K562 (cell line): ENCODE measurements around the gene TCF3. TPM values are rescaled to one million over a fixed set of nuclear protein-coding genes. Genes with fewer than 3 reads are reported as not detected.
A peak's percentile ranks its signal among the peaks of the same experiment; 100 is the strongest.

Experiments used
- ADNP ChIP-seq: fragments of 200-800 bp; sonication (Bioruptor generic); IDR thresholded peaks from 2 replicates; pipeline ENCODE4 v1.6.1; 2016; ENCODE audit warnings: missing genetic modification characterization, missing compliant biosample characterization
- ARID1B ChIP-seq: fragments of 450-650 bp; IDR thresholded peaks from 2 replicates; pipeline ENCODE4 v1.6.1; 2016; ENCODE audit warnings: antibody characterized with exemption, mild to moderate bottlenecking, inconsistent platforms
- BDP1 ChIP-seq: IDR thresholded peaks from 3 replicates; pipeline ENCODE4 v1.6.1; 2011; ENCODE audit not compliant: insufficient read length, insufficient read depth
- CBFA2T3 ChIP-seq: fragments of 450-650 bp; IDR thresholded peaks from 2 replicates; pipeline ENCODE4 v1.6.1; 2017
- CCAR2 ChIP-seq: fragments of 200-400 bp; formaldehyde crosslinking; IDR thresholded peaks from 2 replicates; pipeline ENCODE4 v1.6.1; 2017; ENCODE audit warnings: mild to moderate bottlenecking, low read depth, low read length
- CEBPB ChIP-seq: fragments of 450-650 bp; IDR thresholded peaks from 2 replicates; pipeline ENCODE4 v1.6.1; 2016; ENCODE audit warnings: missing genetic modification characterization, missing compliant biosample characterization
- CHD2 ChIP-seq: IDR thresholded peaks from 2 replicates; pipeline ENCODE4 v1.6.1; 2011; ENCODE audit warnings: low read depth, low read length
- CSDE1 ChIP-seq, 2 experiments: fragments of 450-650 bp; IDR thresholded peaks; 2 replicates each; pipeline ENCODE4 v1.6.1; 2016; ENCODE audit warnings: mild to moderate bottlenecking in 1 of 2
- ELK1 ChIP-seq: sonication (generic); formaldehyde crosslinking; IDR thresholded peaks from 2 replicates; pipeline ENCODE4 v1.8.1; 2022; ENCODE audit warnings: missing genetic modification reagents
- IFI16 ChIP-seq: fragments of 250-450 bp; sonication (Bioruptor Pico); IDR thresholded peaks from 2 replicates; pipeline ENCODE4 v2.1.2; 2022; ENCODE audit warnings: mild to moderate bottlenecking, inconsistent platforms
- KLF1 ChIP-seq: fragments of 450-650 bp; IDR thresholded peaks from 2 replicates; pipeline ENCODE4 v1.6.1; 2016; ENCODE audit warnings: missing genetic modification characterization, missing compliant biosample characterization
- MTA1 ChIP-seq: fragments of 450-650 bp; IDR thresholded peaks from 2 replicates; pipeline ENCODE4 v1.6.1; 2017; ENCODE audit warnings: borderline replicate concordance
- NFE2 ChIP-seq: IDR thresholded peaks from 2 replicates; pipeline ENCODE4 v1.6.1; 2014; ENCODE audit warnings: antibody characterized with exemption, low read depth
- NRF1 ChIP-seq, 2 experiments: fragments of 450-650 bp; IDR thresholded peaks in 1 of 2; conservative IDR thresholded peaks in 1 of 2; 2 replicates each; pipeline ENCODE4 v1.6.1; 2014; ENCODE audit warnings: mild to moderate bottlenecking in 2 of 2
- PCBP2 ChIP-seq: fragments of 200-400 bp; formaldehyde crosslinking; IDR thresholded peaks from 2 replicates; pipeline ENCODE4 v1.6.1; 2018; ENCODE audit warnings: low read length, low read depth, mild to moderate bottlenecking, moderate library complexity; ENCODE audit not compliant: poor library complexity, severe bottlenecking
- POLR2AphosphoS5 ChIP-seq: IDR thresholded peaks from 2 replicates; pipeline ENCODE4 v1.6.1; 2011; ENCODE audit warnings: mild to moderate bottlenecking, low read depth, low read length, moderate library complexity; ENCODE audit not compliant: control insufficient read depth, insufficient read depth
- TAL1 ChIP-seq: fragments of 450-650 bp; IDR thresholded peaks from 2 replicates; pipeline ENCODE4 v1.6.1; 2016; ENCODE audit warnings: mild to moderate bottlenecking
- TCF3 ChIP-seq: sonication (generic); formaldehyde crosslinking; IDR thresholded peaks from 2 replicates; pipeline ENCODE4 v1.4.0; 2020; ENCODE audit warnings: mild to moderate bottlenecking, missing genetic modification reagents
- ZBTB7A ChIP-seq: IDR thresholded peaks from 2 replicates; pipeline ENCODE4 v1.6.1; 2011; ENCODE audit warnings: low read depth, mild to moderate bottlenecking, low read length, moderate library complexity, borderline replicate concordance; ENCODE audit not compliant: control insufficient read depth
- ZNF134 ChIP-seq: fragments of 250-450 bp; sonication (Bioruptor Pico); conservative IDR thresholded peaks from 2 replicates; pipeline ENCODE4 v1.4.0; 2020
- ZNF165 ChIP-seq: fragments of 250-450 bp; sonication (Bioruptor Pico); IDR thresholded peaks from 2 replicates; pipeline ENCODE4 v1.4.0; 2020; ENCODE audit warnings: borderline replicate concordance
- ZNF232 ChIP-seq: sonication (generic); formaldehyde crosslinking; IDR thresholded peaks from 2 replicates; pipeline ENCODE4 v1.8.0; 2022; ENCODE audit warnings: mild to moderate bottlenecking, missing genetic modification reagents
- ZNF280A ChIP-seq: fragments of 450-650 bp; IDR thresholded peaks from 2 replicates; pipeline ENCODE4 v1.6.1; 2018; ENCODE audit warnings: mild to moderate bottlenecking, low read depth; ENCODE audit not compliant: partially characterized antibody
- ZNF311 ChIP-seq: fragments of 250-450 bp; sonication (Bioruptor Pico); IDR thresholded peaks from 2 replicates; pipeline ENCODE4 v1.4.0; 2020; ENCODE audit warnings: mild to moderate bottlenecking, moderate library complexity
- ZNF830 ChIP-seq: fragments of 250-450 bp; sonication (Bioruptor Pico); IDR thresholded peaks from 2 replicates; pipeline ENCODE4 v1.5.0; 2021; ENCODE audit warnings: mild to moderate bottlenecking
- polyA plus RNA-seq, 8 experiments: library from polyadenylated mRNA; depleted of rRNA in 4 of 8; stranded (reverse) in 5 of 8; unstranded in 3 of 8; fragments of >200 nt; fragmentation: Nextera tagmentation in 2 of 8; fragmentation: Illumina TruSeq in 1 of 8; extraction: Ambion mirVana in 2 of 8; extraction: Trizol in 1 of 8; gene quantifications; 2 replicates each; pipeline versions ENCODE4 v1.2.1 to v1.2.3, GENCODE V29; 2011 to 2014; ENCODE audit warnings: inconsistent platforms in 1 of 8, missing spikeins in 1 of 8
- total RNA-seq, 7 experiments: library from RNA; depleted of rRNA in 6 of 7; stranded (reverse); fragments of >200 nt in 6 of 7; fragmentation: Illumina TruSeq in 2 of 7; extraction: Trizol in 2 of 7; gene quantifications; 2 replicates each; pipeline versions ENCODE4 v1.2.1 to v1.2.3, GENCODE V29; 2011 to 2021; ENCODE audit warnings: low replicate concordance in 1 of 7
- TF ChIP-seq, protein P1 (sequence below): fragments of 200-800 bp; sonication (Bioruptor generic); IDR thresholded peaks from 2 replicates; pipeline ENCODE4 v1.6.1; 2017; ENCODE audit warnings: missing genetic modification characterization, missing compliant biosample characterization
- TF ChIP-seq, protein P2 (sequence below): fragments of 250-450 bp; sonication (Bioruptor Pico); IDR thresholded peaks from 2 replicates; pipeline ENCODE4 v1.4.0; 2020; ENCODE audit warnings: borderline replicate concordance

Gene TCF3
- total and polyA plus RNA-seq, 9 of the 15 experiments (the other 6 are each of a cell fraction or from before 2014, with no cell fraction given), result 5.6 to 259 (median 84.0) TPM

- TF ChIP-seq ELK1 (no peak), ZBTB7A (peak; percentile 65; the same call in 1 of the 2 replicates), BDP1 (no peak), ZNF134 (no peak), NRF1 (conservative IDR thresholded peaks at IDR 0.05 in 1 of 2, IDR thresholded peaks at IDR 0.05 in 1 of 2) (peak in 1 of 2 experiments; percentile 7; a peak in 1 of 4 replicates), PCBP2 (no peak), CSDE1 (IDR thresholded peaks at IDR 0.05) (no peak), POLR2AphosphoS5 (no peak), TCF3 (CRISPR knock-in tag) (peak; percentile 76), TAL1 (peak; percentile 28; the same call in 1 of the 2 replicates), CEBPB (tag) (no peak), ZNF165 (CRISPR knock-in tag) (no peak), CCAR2 (no peak), MTA1 (no peak), ZNF280A (no peak), CBFA2T3 (peak; percentile 48; the same call in 1 of the 2 replicates), IFI16 (CRISPR knock-in tag) (no peak), ZNF311 (no peak), KLF1 (tag) (no peak), CHD2 (no peak), ARID1B (peak; percentile 79), NFE2 (no peak), ZNF830 (CRISPR knock-in tag) (no peak), ADNP (tag) (no peak), ZNF232 (CRISPR knock-in tag) (no peak)
- TF ChIP-seq, protein P1, sequence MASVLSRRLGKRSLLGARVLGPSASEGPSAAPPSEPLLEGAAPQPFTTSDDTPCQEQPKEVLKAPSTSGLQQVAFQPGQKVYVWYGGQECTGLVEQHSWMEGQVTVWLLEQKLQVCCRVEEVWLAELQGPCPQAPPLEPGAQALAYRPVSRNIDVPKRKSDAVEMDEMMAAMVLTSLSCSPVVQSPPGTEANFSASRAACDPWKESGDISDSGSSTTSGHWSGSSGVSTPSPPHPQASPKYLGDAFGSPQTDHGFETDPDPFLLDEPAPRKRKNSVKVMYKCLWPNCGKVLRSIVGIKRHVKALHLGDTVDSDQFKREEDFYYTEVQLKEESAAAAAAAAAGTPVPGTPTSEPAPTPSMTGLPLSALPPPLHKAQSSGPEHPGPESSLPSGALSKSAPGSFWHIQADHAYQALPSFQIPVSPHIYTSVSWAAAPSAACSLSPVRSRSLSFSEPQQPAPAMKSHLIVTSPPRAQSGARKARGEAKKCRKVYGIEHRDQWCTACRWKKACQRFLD (CRISPR knock-in tag), result no peak
- TF ChIP-seq, protein P2, sequence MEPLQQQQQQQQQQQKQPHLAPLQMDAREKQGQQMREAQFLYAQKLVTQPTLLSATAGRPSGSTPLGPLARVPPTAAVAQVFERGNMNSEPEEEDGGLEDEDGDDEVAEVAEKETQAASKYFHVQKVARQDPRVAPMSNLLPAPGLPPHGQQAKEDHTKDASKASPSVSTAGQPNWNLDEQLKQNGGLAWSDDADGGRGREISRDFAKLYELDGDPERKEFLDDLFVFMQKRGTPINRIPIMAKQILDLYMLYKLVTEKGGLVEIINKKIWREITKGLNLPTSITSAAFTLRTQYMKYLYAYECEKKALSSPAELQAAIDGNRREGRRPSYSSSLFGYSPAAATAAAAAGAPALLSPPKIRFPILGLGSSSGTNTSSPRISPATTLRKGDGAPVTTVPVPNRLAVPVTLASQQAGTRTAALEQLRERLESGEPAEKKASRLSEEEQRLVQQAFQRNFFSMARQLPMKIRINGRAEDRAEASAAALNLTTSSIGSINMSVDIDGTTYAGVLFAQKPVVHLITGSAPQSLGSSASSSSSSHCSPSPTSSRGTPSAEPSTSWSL (CRISPR knock-in tag), result no peak
Measured at GRCh38 chr19:1685046-1685445, 32.6 kb upstream of the TCF3 start (continued).
